H1 (cell line): ENCODE results near the gene BAIAP2L2. TPM values are rescaled to one million over a fixed set of nuclear protein-coding genes. Genes with fewer than 3 reads are reported as not detected.
A peak's percentile ranks its signal among the peaks of the same experiment; 100 is the strongest.

Experiments
- CTCF ChIA-PET: fragments of 300-600 bp; sonication (Branson Sonifier 250); formaldehyde crosslinking; loops from one replicate; lab custom pipeline; 2021; ENCODE audit not compliant: partially characterized antibody; lab: Charles Lee
- POLR2A ChIA-PET: fragments of 300-600 bp; sonication (Branson Sonifier 250); formaldehyde crosslinking; loops from one replicate; lab custom pipeline; 2021; ENCODE audit warnings: inconsistent platforms; ENCODE audit not compliant: partially characterized antibody; lab: Charles Lee
- DNase-seq, 2 experiments: peaks; one replicate each; pipeline versions ENCODE4 v3.0.0 to v3.0.0-alpha.2; 2010 to 2022; ENCODE audit warnings: low spot score in 2 of 2, low read depth in 1 of 2, mixed read lengths in 1 of 2
- FAIRE-seq: peaks from 2 replicates; lab custom pipeline; 2011; peaks lifted over from hg19 to GRCh38; lab: Jason Lieb, UNC
- H2AFZ ChIP-seq: 2 replicates; pipeline ENCODE4 v1.8.1; 2012; ENCODE audit warnings: low read length, inconsistent platforms
- H2AK5ac ChIP-seq: 2 replicates; pipeline ENCODE4 v1.6.1; 2013; ENCODE audit warnings: low read depth, low read length
- H2BK120ac ChIP-seq: replicated peaks from 2 replicates; pipeline ENCODE3; 2013; ENCODE audit warnings: low read depth, low read length, inconsistent platforms
- H2BK12ac ChIP-seq: 2 replicates; pipeline ENCODE4 v1.6.1; 2013; ENCODE audit warnings: low read depth, low read length
- H2BK15ac ChIP-seq: 2 replicates; pipeline ENCODE4 v1.6.1; 2013; ENCODE audit warnings: low read length
- H2BK20ac ChIP-seq: 2 replicates; pipeline ENCODE4 v1.6.1; 2013; ENCODE audit warnings: low read length
- H2BK5ac ChIP-seq: 2 replicates; pipeline ENCODE4 v1.6.1; 2013; ENCODE audit warnings: low read depth, low read length
- H3K14ac ChIP-seq: 2 replicates; pipeline ENCODE4 v1.6.1; 2013; ENCODE audit warnings: inconsistent platforms; ENCODE audit not compliant: insufficient read length
- H3K18ac ChIP-seq: 2 replicates; pipeline ENCODE4 v1.6.1; 2013; ENCODE audit warnings: low read length; ENCODE audit errors: extremely low read depth
- H3K23ac ChIP-seq: 2 replicates; pipeline ENCODE4 v1.6.1; 2013; ENCODE audit warnings: inconsistent platforms; ENCODE audit not compliant: insufficient read length
- H3K23me2 ChIP-seq: 2 replicates; pipeline ENCODE4 v1.6.1; 2013; ENCODE audit warnings: low read depth, low read length
- H3K27ac ChIP-seq: 2 replicates; pipeline ENCODE4 v1.6.1; 2011; ENCODE audit warnings: low read depth, low read length, inconsistent platforms
- H3K27me3 ChIP-seq, 4 experiments: replicated peaks in 1 of 4; 1 replicate in 1 of 4; 2 replicates in 3 of 4; pipeline versions ENCODE4 v1.6.1 to v1.8.1; 2011 to 2013; ENCODE audit warnings: low read length in 3 of 4, mild to moderate bottlenecking in 3 of 4, inconsistent platforms in 2 of 4, mixed read lengths in 2 of 4, moderate library complexity in 1 of 4; ENCODE audit not compliant: control insufficient read depth in 3 of 4, insufficient read depth in 3 of 4; ENCODE audit errors: extremely low read depth in 1 of 4
- H3K36me3 ChIP-seq, 4 experiments: 2 replicates each; pipeline versions ENCODE4 v1.6.1 to v1.8.1; 2011 to 2013; ENCODE audit warnings: mild to moderate bottlenecking in 4 of 4, low read length in 3 of 4, moderate library complexity in 2 of 4, control low read depth in 1 of 4, inconsistent platforms in 1 of 4; ENCODE audit not compliant: insufficient read depth in 4 of 4, control insufficient read depth in 2 of 4
- H3K4ac ChIP-seq: replicated peaks from 2 replicates; pipeline ENCODE3; 2013; ENCODE audit warnings: low read length, low read depth, mixed read lengths, inconsistent platforms; ENCODE audit not compliant: insufficient read length
- H3K4me1 ChIP-seq, 4 experiments: replicated peaks in 1 of 4; 1 replicate in 1 of 4; 2 replicates in 3 of 4; pipeline versions ENCODE4 v1.6.1 to v1.8.1; 2011 to 2013; ENCODE audit warnings: low read length in 3 of 4, inconsistent platforms in 2 of 4, mixed read lengths in 1 of 4; ENCODE audit not compliant: insufficient read depth in 4 of 4, control insufficient read depth in 3 of 4
- H3K4me2 ChIP-seq, 2 experiments: 2 replicates each; pipeline versions ENCODE4 v1.6.1 to v1.8.1; 2011 to 2013; ENCODE audit warnings: low read depth in 2 of 2, low read length in 2 of 2, control low read depth in 1 of 2, inconsistent platforms in 1 of 2, mild to moderate bottlenecking in 1 of 2; ENCODE audit not compliant: insufficient read depth in 1 of 2
- H3K4me3 ChIP-seq, 4 experiments: fragments of 200-600, 300-600 bp in 1 of 4; sonication (generic), shearing (Covaris generic), sonication (Bioruptor Twin) in 1 of 4; 2 replicates each; pipeline versions ENCODE4 v1.5.1 to v1.8.1; 2011 to 2016; ENCODE audit warnings: low read length in 4 of 4, low read depth in 3 of 4, control low read depth in 2 of 4, inconsistent platforms in 2 of 4, mild to moderate bottlenecking in 2 of 4, mixed read lengths in 1 of 4, moderate library complexity in 1 of 4; ENCODE audit not compliant: insufficient read depth in 2 of 4; ENCODE audit errors: extremely low read depth in 1 of 4
- H3K56ac ChIP-seq: replicated peaks from 2 replicates; pipeline ENCODE3; 2013; ENCODE audit warnings: low read depth, mild to moderate bottlenecking, mixed read lengths, low read length, inconsistent platforms; ENCODE audit not compliant: insufficient read length
- H3K79me1 ChIP-seq: 2 replicates; pipeline ENCODE4 v1.6.1; 2013; ENCODE audit warnings: low read depth, low read length, control low read depth
- H3K79me2 ChIP-seq, 2 experiments: 2 replicates each; pipeline versions ENCODE4 v1.6.1 to v1.8.1; 2012 to 2013; ENCODE audit warnings: low read length in 2 of 2, mild to moderate bottlenecking in 2 of 2, inconsistent platforms in 1 of 2; ENCODE audit not compliant: insufficient read depth in 2 of 2, control insufficient read depth in 1 of 2
- H3K9ac ChIP-seq, 4 experiments: replicated peaks in 1 of 4; 1 replicate in 1 of 4; 2 replicates in 3 of 4; pipeline versions ENCODE4 v1.6.1 to v1.8.1; 2011 to 2013; ENCODE audit warnings: low read depth in 3 of 4, low read length in 3 of 4, control low read depth in 2 of 4, mild to moderate bottlenecking in 2 of 4, moderate library complexity in 2 of 4, inconsistent platforms in 1 of 4; ENCODE audit errors: extremely low read depth in 1 of 4
- H3K9me3 ChIP-seq, 2 experiments: 2 replicates each; pipeline versions ENCODE4 v1.6.1 to v1.8.1; 2012 to 2013; ENCODE audit warnings: mild to moderate bottlenecking in 2 of 2, moderate library complexity in 2 of 2, control low read depth in 1 of 2, inconsistent platforms in 1 of 2, low read depth in 1 of 2, low read length in 1 of 2, mixed read lengths in 1 of 2; ENCODE audit not compliant: insufficient read depth in 2 of 2
- H4K20me1 ChIP-seq, 2 experiments: replicated peaks in 1 of 2; 2 replicates each; pipeline versions ENCODE3 to v1.8.1; 2011 to 2013; ENCODE audit warnings: inconsistent platforms in 2 of 2, low read length in 2 of 2, mild to moderate bottlenecking in 1 of 2; ENCODE audit not compliant: insufficient read depth in 2 of 2, control insufficient read depth in 1 of 2
- H4K5ac ChIP-seq: 2 replicates; pipeline ENCODE4 v1.6.1; 2013; ENCODE audit warnings: low read length, low read depth, mixed read lengths, inconsistent platforms; ENCODE audit not compliant: insufficient read length
- H4K8ac ChIP-seq: 2 replicates; pipeline ENCODE4 v1.8.0; 2013; ENCODE audit warnings: mild to moderate bottlenecking, moderate library complexity, low read length, inconsistent platforms; ENCODE audit not compliant: insufficient read depth; ENCODE audit errors: extremely low read depth
- H4K91ac ChIP-seq: replicated peaks from 2 replicates; pipeline ENCODE3; 2013; ENCODE audit warnings: low read length, mixed read lengths, inconsistent platforms; ENCODE audit not compliant: insufficient read length
- CBX5 ChIP-seq: fragments of 300-800, 300-1000 bp; sonication (generic); IDR thresholded peaks from 2 replicates; pipeline ENCODE4 v1.7.1; 2016; ENCODE audit warnings: antibody characterized with exemption, low read length, low read depth
- CTBP2 ChIP-seq: IDR thresholded peaks from 2 replicates; pipeline ENCODE4 v1.7.0; 2011; ENCODE audit warnings: borderline replicate concordance, mild to moderate bottlenecking, moderate library complexity, mixed read lengths, low read length; ENCODE audit not compliant: insufficient read depth, insufficient read length
- MAX ChIP-seq: IDR thresholded peaks from 2 replicates; pipeline ENCODE4 v1.6.1; 2012; ENCODE audit warnings: inconsistent platforms
- RBBP5 ChIP-seq: IDR thresholded peaks from 2 replicates; pipeline ENCODE4 v1.7.1; 2012; ENCODE audit warnings: low read depth, mild to moderate bottlenecking, inconsistent platforms, low read length, moderate library complexity, borderline replicate concordance
- SP1 ChIP-seq: IDR thresholded peaks from 2 replicates; pipeline ENCODE4 v1.6.1; 2011; ENCODE audit warnings: low read depth, low read length
- SUZ12 ChIP-seq: fragments of 200-600 bp; sonication (generic); IDR thresholded peaks from 2 replicates; pipeline ENCODE4 v1.6.1; 2012; ENCODE audit warnings: mild to moderate bottlenecking, inconsistent platforms, low read length, moderate library complexity, mixed read lengths
- TAF1 ChIP-seq: IDR thresholded peaks from 2 replicates; pipeline ENCODE4 v1.6.1; 2011; ENCODE audit warnings: mild to moderate bottlenecking, low read depth, low read length
- TEAD4 ChIP-seq: IDR thresholded peaks from 2 replicates; pipeline ENCODE4 v1.6.1; 2012; ENCODE audit warnings: low read depth, low read length, inconsistent platforms, mixed read lengths
- ZNF274 ChIP-seq: IDR thresholded peaks from 2 replicates; pipeline ENCODE4 v1.7.0; 2012; ENCODE audit warnings: low read length, borderline replicate concordance; ENCODE audit errors: extremely low read depth
- WGBS, 2 experiments: shearing (Covaris generic) in 1 of 2; methylation state at CpG; one replicate each; pipeline versions ENCODE4 v1.1.6 to v1.1.7; 2013 to 2015; ENCODE audit warnings: low lambda C conversion rate in 2 of 2, mixed read lengths in 2 of 2, inconsistent platforms in 1 of 2, low coverage in 1 of 2, missing lambda C conversion rate in 1 of 2; ENCODE audit not compliant: insufficient replicate concordance in 2 of 2, insufficient coverage in 1 of 2, insufficient read length in 1 of 2; ENCODE audit errors: extremely low coverage in 1 of 2, missing lambda C conversion rate in 1 of 2; 5-methylcytosine and 5-hydroxymethylcytosine counted together
- polyA plus RNA-seq, 7 experiments: library from polyadenylated mRNA; depleted of rRNA in 3 of 7; stranded (reverse) in 5 of 7; unstranded in 2 of 7; fragments of >200 nt in 5 of 7; fragments of 200-250 nt in 2 of 7; gene quantifications; 1 replicate in 5 of 7; 2 replicates in 1 of 7; 4 replicates in 1 of 7; pipeline versions ENCODE4 v1.2.1 to v1.2.3, GENCODE V29; 2011 to 2013; ENCODE audit warnings: missing spikeins in 2 of 7, mixed read lengths in 2 of 7
- total RNA-seq: library from RNA; stranded (reverse); fragmentation: NEBNext Ultra II Directional; extraction: Animal tissue kit (Norgen Biotek cat#: 25700); gene quantifications from 2 replicates; pipeline ENCODE4 v1.2.1, GENCODE V29; 2021

BAIAP2L2 gene
- total and polyA plus RNA-seq, 2 of the 8 experiments (the other 6 are each of a cell fraction or from before 2014, with no cell fraction given): 5.4 to 10.0 TPM

DNA sequence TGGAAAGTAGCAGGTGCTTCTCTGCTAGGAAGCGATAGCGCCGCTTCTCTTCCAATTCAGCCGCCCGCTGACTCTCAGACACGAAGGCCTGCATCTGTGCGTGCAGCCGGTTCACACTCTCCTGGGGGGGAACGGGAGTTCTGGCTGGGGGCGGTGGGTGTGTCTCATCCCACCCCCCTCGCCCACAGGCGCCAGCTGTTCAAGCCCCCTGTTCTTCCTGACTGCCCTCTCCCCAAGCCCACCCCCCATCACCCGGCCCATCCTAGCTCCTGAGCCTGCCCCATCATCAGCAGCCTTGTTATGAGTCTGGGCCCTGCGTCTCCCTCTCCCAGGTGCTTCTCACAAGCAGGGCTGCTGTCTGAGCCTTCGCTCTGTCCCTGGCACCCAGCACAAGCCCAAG, 13.4 kb downstream of the BAIAP2L2 start:
- ChIA-PET POLR2A (interaction anchor here (0.7 to 3.2 kb wide), 7 partner anchors 10 to 106 kb away, joined by 3 to 10 read pairs (median 5); partner anchors contain the start of gene MAFF), CTCF (interaction anchor here (0.6 to 13.7 kb wide), 23 partner anchors 7 to 475 kb away, joined by 3 to 264 read pairs (median 7); partner anchors contain the start of genes BAIAP2L2, PICK1, PLA2G6 and SLC16A8)
- H2BK20ac ChIP-seq: no peak overlapping the region
- no peak overlapping the region for H3K9ac ChIP-seq
- no peaks in the 10 kb centered on the region for H3K27me3 ChIP-seq
- FAIRE-seq (no peak), DNase-seq (no peak)
- H3K4me1 ChIP-seq: peaks cover 0 to 6% (median 4%) of the 10 kb centered on the region in 4 experiments; a peak in 5 of 7 replicates
- no peak overlapping the region for H2AFZ ChIP-seq
- H3K4me2 ChIP-seq: peak overlapping the region; percentile 74 to 85
- no peak overlapping the region for H2BK12ac ChIP-seq
- no peak overlapping the region for H3K23ac ChIP-seq
- peaks cover 4% of the 10 kb centered on the region; the same call in 1 of the 2 replicates for H3K23me2 ChIP-seq
- no peak overlapping the region for H2AK5ac ChIP-seq
- no peak overlapping the region; the same call in 1 of the 2 replicates for H4K8ac ChIP-seq
- H2BK15ac ChIP-seq: no peak overlapping the region
- H3K9me3 ChIP-seq: no peaks in the 10 kb centered on the region
- no peaks in the 10 kb centered on the region for H3K79me1 ChIP-seq
- H4K20me1 ChIP-seq: peaks cover 0 to 2% of the 10 kb centered on the region in 2 experiments
- H3K56ac ChIP-seq: no peak overlapping the region
- peak overlapping the region; percentile 60 for H3K18ac ChIP-seq
- peak overlapping the region; percentile 32 for H3K4ac ChIP-seq
- WGBS, 2 experiments: 48% methylated on average over 6 of the region's 15 CpGs; no CpG with 5 or more reads in 1 of the 2 experiments
- H3K27ac ChIP-seq: no peak overlapping the region
- H4K91ac ChIP-seq: peak overlapping the region; percentile 55
- H3K79me2 ChIP-seq: no peaks in the 10 kb centered on the region
- peak overlapping the region; percentile 45 for H4K5ac ChIP-seq
- H3K14ac ChIP-seq: no peak overlapping the region
- no peak overlapping the region for H2BK120ac ChIP-seq
- H2BK5ac ChIP-seq: peak overlapping the region; percentile 75; the same call in 1 of the 2 replicates
- no peaks in the 10 kb centered on the region for H3K36me3 ChIP-seq
- peak overlapping the region; percentile 32 to 60 (median 42); a peak in 7 of 8 replicates for H3K4me3 ChIP-seq
- TF ChIP-seq ZNF274: no peak
- no peak for TF ChIP-seq CBX5
- 0 out of 2 replicates have a peak, but pooled peaks have one; percentile 8 for TF ChIP-seq MAX
- no peak for TF ChIP-seq SP1
- TF ChIP-seq RBBP5: 0 out of 2 replicates have a peak, but pooled peaks have one; percentile 18
- TF ChIP-seq SUZ12: no peak
- no peak for TF ChIP-seq TAF1
- TF ChIP-seq CTBP2: no peak
- no peak for TF ChIP-seq TEAD4
